ENCODE data around the gene NDST1. TPM values are rescaled to one million over a fixed set of nuclear protein-coding genes. Genes with fewer than 3 reads are reported as not detected.

NDST1 gene
- total and polyA plus RNA-seq, 10 donors = 6.1 to 360 (median 223) TPM

DNA sequence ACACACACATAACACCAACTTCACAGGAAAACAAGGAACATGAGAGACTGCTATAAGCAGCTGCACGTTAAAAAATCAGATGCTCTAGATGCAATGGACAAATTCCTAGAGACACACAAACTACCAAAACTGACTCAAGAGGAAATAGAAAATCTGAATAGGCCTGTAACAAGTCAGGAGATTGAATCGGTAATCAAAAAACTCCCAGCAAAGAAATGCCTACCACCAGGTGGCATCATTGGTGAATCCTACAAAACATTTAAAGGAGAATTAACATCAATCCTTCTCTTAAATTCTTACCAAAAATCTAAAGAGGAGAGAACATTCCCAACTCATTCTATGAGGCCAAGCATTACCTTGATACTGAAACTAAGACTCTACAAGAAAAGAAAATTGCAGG, 54.9 kb downstream of the NDST1 start:
- WGBS, 5 donors = 44 to 68% (median 56%) methylated on average over 2 of the region's 2 CpGs
- intact Hi-C loops (cut with DNase I; ENCODE audit: low total_unique reads) = loop anchor here (5.0 kb wide), 2 partner anchors 94 to 284 kb away; partner anchors contain the start of gene IRGM

GRCh38 chr5:150565868-150566267, 57.9 kb downstream of the NDST1 start:
- H3K27ac ChIP-seq = no peak overlapping the region
- intact Hi-C loops (cut with DNase I; ENCODE audit: low total_unique reads) = no loop called here
- 46 to 94% (median 91%) methylated on average over 1 of the region's 1 CpG for WGBS, 5 donors
- no peaks in the 10 kb centered on the region for H3K9me3 ChIP-seq
- DNase-seq = no peak
- TF ChIP-seq POLR2AphosphoS5 (IDR thresholded peaks at IDR 0.05) (peak in 1 of 3 donors; percentile 37), POLR2A (IDR thresholded peaks at IDR 0.05) (no peak)
- H3K4me1 ChIP-seq = peaks cover 0 to 19% (median 9%) of the 10 kb centered on the region in 6 donors
- H3K27me3 ChIP-seq (replicated peaks in 1 of 7) = no peaks in the 10 kb centered on the region
- H3K4me3 ChIP-seq = no peak overlapping the region
- no peaks in the 10 kb centered on the region for H3K36me3 ChIP-seq

More for the DNA sequence above, 54.9 kb downstream of the NDST1 start:
- TF ChIP-seq, protein P1, sequence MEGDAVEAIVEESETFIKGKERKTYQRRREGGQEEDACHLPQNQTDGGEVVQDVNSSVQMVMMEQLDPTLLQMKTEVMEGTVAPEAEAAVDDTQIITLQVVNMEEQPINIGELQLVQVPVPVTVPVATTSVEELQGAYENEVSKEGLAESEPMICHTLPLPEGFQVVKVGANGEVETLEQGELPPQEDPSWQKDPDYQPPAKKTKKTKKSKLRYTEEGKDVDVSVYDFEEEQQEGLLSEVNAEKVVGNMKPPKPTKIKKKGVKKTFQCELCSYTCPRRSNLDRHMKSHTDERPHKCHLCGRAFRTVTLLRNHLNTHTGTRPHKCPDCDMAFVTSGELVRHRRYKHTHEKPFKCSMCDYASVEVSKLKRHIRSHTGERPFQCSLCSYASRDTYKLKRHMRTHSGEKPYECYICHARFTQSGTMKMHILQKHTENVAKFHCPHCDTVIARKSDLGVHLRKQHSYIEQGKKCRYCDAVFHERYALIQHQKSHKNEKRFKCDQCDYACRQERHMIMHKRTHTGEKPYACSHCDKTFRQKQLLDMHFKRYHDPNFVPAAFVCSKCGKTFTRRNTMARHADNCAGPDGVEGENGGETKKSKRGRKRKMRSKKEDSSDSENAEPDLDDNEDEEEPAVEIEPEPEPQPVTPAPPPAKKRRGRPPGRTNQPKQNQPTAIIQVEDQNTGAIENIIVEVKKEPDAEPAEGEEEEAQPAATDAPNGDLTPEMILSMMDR (IDR thresholded peaks at IDR 0.05 in 8 of 11, conservative IDR thresholded peaks at IDR 0.05 in 3 of 11) = peak in 9 of 11 experiments; percentile 37 to 60 (median 53)
- no peak for TF ChIP-seq POLR2A (IDR thresholded peaks at IDR 0.05)
- peaks cover 0 to 27% (median 10%) of the 10 kb centered on the region in 6 donors for H3K4me1 ChIP-seq
- H3K4me3 ChIP-seq = no peak overlapping the region
- no peaks in the 10 kb centered on the region for H3K27me3 ChIP-seq (replicated peaks in 1 of 7)
- no peak overlapping the region for H3K27ac ChIP-seq
- peaks cover 0 to 11% (median 0%) of the 10 kb centered on the region in 6 donors for H3K36me3 ChIP-seq
- H3K9me3 ChIP-seq = no peaks in the 10 kb centered on the region
- no peak for DNase-seq

DNA sequence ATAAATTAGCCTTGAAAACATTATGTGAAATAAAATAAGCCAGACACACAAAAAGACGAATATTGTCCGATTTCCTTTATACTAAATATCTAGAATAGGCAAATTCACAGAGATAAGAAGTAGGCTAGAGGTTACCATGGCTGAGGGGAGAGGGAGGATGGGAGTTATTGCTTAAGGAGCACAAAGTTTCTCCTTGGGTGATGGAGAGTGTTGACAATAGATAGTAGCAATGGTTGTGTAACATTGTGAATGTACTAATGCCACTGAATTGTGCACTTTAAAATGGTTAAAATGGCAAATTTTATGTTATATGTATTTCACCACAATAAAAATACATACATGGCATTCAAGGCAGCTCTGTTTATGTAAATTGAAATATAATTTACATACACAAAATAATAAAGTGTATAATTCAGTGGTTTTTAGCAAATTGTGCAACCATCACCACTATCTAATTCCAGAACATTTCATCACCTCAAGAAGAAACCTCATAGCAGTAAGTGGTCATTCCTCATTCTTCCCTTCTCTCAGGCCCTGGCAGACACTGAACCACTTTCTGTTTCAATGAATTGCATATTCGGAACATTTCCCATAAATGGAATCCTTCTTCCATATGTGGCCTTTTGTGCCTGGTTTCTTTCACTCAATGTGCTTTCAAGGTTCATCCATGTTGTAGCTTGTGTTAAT, 59.2 kb downstream of the NDST1 start:
- DNase-seq = no peak
- 49 to 81% (median 64%) methylated on average over 3 of the region's 3 CpGs for WGBS, 5 donors
- no peaks in the 10 kb centered on the region for H3K27me3 ChIP-seq (replicated peaks in 1 of 7)
- TF ChIP-seq POLR2A (IDR thresholded peaks at IDR 0.05) (no peak), POLR2AphosphoS5 (IDR thresholded peaks at IDR 0.05) (no peak)
- TF ChIP-seq, protein P1 (IDR thresholded peaks at IDR 0.05 in 8 of 11, conservative IDR thresholded peaks at IDR 0.05 in 3 of 11) = no peak
- no peak overlapping the region for H3K4me3 ChIP-seq
- H3K4me1 ChIP-seq = peaks cover 0 to 12% (median 4%) of the 10 kb centered on the region in 6 donors
- H3K27ac ChIP-seq = peak overlapping the region in 1 of 8 donors; percentile 29
- H3K36me3 ChIP-seq = no peaks in the 10 kb centered on the region
- intact Hi-C loops (cut with DNase I; ENCODE audit: low total_unique reads) = no loop called here
- no peaks in the 10 kb centered on the region for H3K9me3 ChIP-seq

DNA sequence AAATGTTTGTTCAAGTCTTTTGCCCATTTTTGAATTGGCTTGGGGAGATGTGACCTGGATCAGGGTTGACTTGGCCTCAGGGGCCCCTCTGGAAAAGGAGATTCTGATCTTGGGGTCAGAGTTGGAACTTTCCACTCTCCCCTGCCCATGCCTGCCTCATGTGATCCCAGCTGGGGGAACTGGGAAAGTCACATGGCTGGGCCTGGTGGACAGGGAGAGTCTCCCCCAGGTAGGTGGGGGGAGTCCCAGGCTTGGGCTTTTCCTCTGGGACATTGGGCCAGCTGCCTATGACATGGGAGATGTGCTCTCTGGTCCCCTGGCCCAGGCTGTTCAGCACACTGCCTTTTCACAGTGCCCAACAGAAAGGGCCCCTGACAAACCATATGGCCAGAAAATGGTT, 60.7 kb downstream of the NDST1 start:
- Histone ChIP-seq H3K4me3 (no peak overlapping the region), H3K4me1 (peaks cover 0 to 12% (median 4%) of the 10 kb centered on the region in 6 donors), H3K9me3 (no peaks in the 10 kb centered on the region), H3K27me3 (replicated peaks in 1 of 7) (no peaks in the 10 kb centered on the region), H3K27ac (no peak overlapping the region), H3K36me3 (no peaks in the 10 kb centered on the region)
- DNase-seq = no peak
- TF ChIP-seq POLR2AphosphoS5 (IDR thresholded peaks at IDR 0.05) (no peak), POLR2A (IDR thresholded peaks at IDR 0.05) (no peak)
- TF ChIP-seq, protein P1 (IDR thresholded peaks at IDR 0.05 in 8 of 11, conservative IDR thresholded peaks at IDR 0.05 in 3 of 11) = no peak
- intact Hi-C loops (cut with DNase I; ENCODE audit: low total_unique reads) = no loop called here

All from spleen (tissue), 11 donors.